ENCODE measurements around the gene OR2M4. TPM values are rescaled to one million over a fixed set of nuclear protein-coding genes. Genes with fewer than 3 reads are reported as not detected.
A peak's percentile ranks its signal among the peaks of the same experiment; 100 is the strongest.

Gene OR2M4
- total and polyA plus RNA-seq, 10 of the 15 experiments (the other 5 are each of a cell fraction or from before 2014, with no cell fraction given) = not detected

DNA sequence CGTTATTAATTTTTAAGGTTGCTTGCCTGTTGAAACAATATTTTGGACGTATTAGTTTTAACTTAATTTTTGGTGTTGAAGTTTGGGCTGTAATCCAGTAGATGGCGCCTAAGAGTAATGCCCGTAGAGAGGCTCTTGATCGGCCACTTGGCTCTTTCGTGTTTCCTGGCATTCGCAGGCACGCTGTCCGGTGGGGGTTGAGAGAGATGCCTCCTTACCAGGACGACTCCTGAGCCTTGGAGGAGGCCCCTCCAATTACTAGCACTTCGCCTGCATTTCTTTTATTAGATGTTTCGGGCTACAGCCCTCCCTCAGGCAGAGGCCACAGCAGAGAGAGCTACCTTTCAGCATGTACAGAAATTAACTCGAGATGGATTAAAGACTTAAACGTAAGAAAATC lies 12.0 kb downstream of the OR2M4 start (continued):
- no peak for TF ChIP-seq NR2C2 (IDR thresholded peaks at IDR 0.05; ENCODE audit: borderline replicate concordance, control insufficient read depth, insufficient read length, low read depth)
- no peak for TF ChIP-seq PAX8 (IDR thresholded peaks at IDR 0.05)
- TF ChIP-seq, protein P1, sequence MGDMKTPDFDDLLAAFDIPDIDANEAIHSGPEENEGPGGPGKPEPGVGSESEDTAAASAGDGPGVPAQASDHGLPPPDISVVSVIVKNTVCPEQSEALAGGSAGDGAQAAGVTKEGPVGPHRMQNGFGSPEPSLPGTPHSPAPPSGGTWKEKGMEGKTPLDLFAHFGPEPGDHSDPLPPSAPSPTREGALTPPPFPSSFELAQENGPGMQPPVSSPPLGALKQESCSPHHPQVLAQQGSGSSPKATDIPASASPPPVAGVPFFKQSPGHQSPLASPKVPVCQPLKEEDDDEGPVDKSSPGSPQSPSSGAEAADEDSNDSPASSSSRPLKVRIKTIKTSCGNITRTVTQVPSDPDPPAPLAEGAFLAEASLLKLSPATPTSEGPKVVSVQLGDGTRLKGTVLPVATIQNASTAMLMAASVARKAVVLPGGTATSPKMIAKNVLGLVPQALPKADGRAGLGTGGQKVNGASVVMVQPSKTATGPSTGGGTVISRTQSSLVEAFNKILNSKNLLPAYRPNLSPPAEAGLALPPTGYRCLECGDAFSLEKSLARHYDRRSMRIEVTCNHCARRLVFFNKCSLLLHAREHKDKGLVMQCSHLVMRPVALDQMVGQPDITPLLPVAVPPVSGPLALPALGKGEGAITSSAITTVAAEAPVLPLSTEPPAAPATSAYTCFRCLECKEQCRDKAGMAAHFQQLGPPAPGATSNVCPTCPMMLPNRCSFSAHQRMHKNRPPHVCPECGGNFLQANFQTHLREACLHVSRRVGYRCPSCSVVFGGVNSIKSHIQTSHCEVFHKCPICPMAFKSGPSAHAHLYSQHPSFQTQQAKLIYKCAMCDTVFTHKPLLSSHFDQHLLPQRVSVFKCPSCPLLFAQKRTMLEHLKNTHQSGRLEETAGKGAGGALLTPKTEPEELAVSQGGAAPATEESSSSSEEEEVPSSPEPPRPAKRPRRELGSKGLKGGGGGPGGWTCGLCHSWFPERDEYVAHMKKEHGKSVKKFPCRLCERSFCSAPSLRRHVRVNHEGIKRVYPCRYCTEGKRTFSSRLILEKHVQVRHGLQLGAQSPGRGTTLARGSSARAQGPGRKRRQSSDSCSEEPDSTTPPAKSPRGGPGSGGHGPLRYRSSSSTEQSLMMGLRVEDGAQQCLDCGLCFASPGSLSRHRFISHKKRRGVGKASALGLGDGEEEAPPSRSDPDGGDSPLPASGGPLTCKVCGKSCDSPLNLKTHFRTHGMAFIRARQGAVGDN (IDR thresholded peaks at IDR 0.05) = peak; percentile 59; the same call in 1 of the 2 replicates
- 0 out of 2 replicates have a peak, but pooled peaks have one; percentile 13 for TF ChIP-seq ATF7 (IDR thresholded peaks at IDR 0.05; ENCODE audit: low read depth)
- TF ChIP-seq BRCA1 (IDR thresholded peaks at IDR 0.05; ENCODE audit: low read depth, low read length) = no peak
- no peak for TF ChIP-seq DPF2 (IDR thresholded peaks at IDR 0.05)
- no peak for TF ChIP-seq ZNF622 (IDR thresholded peaks at IDR 0.05)
- no peak for TF ChIP-seq MYB (IDR thresholded peaks at IDR 0.05; ENCODE audit: borderline replicate concordance, low read depth, low read length)
- TF ChIP-seq CBX5 (IDR thresholded peaks at IDR 0.05; ENCODE audit: low read depth) = no peak
- TF ChIP-seq LARP7 (IDR thresholded peaks at IDR 0.05) = no peak
- no peak for TF ChIP-seq MTA2 (IDR thresholded peaks at IDR 0.05; ENCODE audit: low read depth)
- TF ChIP-seq, protein P2, sequence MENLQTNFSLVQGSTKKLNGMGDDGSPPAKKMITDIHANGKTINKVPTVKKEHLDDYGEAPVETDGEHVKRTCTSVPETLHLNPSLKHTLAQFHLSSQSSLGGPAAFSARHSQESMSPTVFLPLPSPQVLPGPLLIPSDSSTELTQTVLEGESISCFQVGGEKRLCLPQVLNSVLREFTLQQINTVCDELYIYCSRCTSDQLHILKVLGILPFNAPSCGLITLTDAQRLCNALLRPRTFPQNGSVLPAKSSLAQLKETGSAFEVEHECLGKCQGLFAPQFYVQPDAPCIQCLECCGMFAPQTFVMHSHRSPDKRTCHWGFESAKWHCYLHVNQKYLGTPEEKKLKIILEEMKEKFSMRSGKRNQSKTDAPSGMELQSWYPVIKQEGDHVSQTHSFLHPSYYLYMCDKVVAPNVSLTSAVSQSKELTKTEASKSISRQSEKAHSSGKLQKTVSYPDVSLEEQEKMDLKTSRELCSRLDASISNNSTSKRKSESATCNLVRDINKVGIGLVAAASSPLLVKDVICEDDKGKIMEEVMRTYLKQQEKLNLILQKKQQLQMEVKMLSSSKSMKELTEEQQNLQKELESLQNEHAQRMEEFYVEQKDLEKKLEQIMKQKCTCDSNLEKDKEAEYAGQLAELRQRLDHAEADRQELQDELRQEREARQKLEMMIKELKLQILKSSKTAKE (IDR thresholded peaks at IDR 0.05; ENCODE audit: low read depth, poor library complexity, severe bottlenecking) = peak; percentile 48
- no peak for TF ChIP-seq EP300 (IDR thresholded peaks at IDR 0.05; ENCODE audit: borderline replicate concordance in 1 of 2, control insufficient read depth in 1 of 2, low read depth in 2 of 2, low read length in 2 of 2)
- TF ChIP-seq IRF4 (IDR thresholded peaks at IDR 0.05; ENCODE audit: low read depth, low read length) = no peak
- TF ChIP-seq, protein P3, sequence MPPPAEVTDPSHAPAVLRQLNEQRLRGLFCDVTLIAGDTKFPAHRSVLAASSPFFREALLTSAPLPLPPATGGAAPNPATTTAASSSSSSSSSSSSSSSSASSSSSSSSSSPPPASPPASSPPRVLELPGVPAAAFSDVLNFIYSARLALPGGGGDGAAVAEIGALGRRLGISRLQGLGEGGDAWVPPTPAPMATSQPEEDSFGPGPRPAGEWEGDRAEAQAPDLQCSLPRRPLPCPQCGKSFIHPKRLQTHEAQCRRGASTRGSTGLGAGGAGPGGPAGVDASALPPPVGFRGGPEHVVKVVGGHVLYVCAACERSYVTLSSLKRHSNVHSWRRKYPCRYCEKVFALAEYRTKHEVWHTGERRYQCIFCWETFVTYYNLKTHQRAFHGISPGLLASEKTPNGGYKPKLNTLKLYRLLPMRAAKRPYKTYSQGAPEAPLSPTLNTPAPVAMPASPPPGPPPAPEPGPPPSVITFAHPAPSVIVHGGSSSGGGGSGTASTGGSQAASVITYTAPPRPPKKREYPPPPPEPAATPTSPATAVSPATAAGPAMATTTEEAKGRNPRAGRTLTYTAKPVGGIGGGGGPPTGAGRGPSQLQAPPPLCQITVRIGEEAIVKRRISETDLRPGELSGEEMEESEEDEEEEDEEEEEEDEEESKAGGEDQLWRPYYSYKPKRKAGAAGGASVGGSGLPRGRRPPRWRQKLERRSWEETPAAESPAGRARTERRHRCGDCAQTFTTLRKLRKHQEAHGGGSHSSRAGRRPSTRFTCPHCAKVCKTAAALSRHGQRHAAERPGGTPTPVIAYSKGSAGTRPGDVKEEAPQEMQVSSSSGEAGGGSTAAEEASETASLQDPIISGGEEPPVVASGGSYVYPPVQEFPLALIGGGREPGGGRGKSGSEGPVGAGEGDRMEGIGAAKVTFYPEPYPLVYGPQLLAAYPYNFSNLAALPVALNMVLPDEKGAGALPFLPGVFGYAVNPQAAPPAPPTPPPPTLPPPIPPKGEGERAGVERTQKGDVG (CRISPR knock-in tag; IDR thresholded peaks at IDR 0.05) = no peak
- TF ChIP-seq YY1 (IDR thresholded peaks at IDR 0.05; ENCODE audit: low read depth, low read length) = peak; percentile 50; the same call in 1 of the 2 replicates
- TF ChIP-seq, protein P4, sequence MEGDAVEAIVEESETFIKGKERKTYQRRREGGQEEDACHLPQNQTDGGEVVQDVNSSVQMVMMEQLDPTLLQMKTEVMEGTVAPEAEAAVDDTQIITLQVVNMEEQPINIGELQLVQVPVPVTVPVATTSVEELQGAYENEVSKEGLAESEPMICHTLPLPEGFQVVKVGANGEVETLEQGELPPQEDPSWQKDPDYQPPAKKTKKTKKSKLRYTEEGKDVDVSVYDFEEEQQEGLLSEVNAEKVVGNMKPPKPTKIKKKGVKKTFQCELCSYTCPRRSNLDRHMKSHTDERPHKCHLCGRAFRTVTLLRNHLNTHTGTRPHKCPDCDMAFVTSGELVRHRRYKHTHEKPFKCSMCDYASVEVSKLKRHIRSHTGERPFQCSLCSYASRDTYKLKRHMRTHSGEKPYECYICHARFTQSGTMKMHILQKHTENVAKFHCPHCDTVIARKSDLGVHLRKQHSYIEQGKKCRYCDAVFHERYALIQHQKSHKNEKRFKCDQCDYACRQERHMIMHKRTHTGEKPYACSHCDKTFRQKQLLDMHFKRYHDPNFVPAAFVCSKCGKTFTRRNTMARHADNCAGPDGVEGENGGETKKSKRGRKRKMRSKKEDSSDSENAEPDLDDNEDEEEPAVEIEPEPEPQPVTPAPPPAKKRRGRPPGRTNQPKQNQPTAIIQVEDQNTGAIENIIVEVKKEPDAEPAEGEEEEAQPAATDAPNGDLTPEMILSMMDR (IDR thresholded peaks at IDR 0.05 in 2 of 3, conservative IDR thresholded peaks at IDR 0.05 in 1 of 3; ENCODE audit: control insufficient read depth in 2 of 3, extremely low read depth in 1 of 3, insufficient read depth in 1 of 3, low read depth in 3 of 3, low read length in 3 of 3) = peak; percentile 75 to 83 (median 79)
- peak; percentile 87 for TF ChIP-seq RAD21 (IDR thresholded peaks at IDR 0.05; ENCODE audit: insufficient read depth, low read depth, low read length)
- TF ChIP-seq TARDBP (IDR thresholded peaks at IDR 0.05; ENCODE audit: borderline replicate concordance) = no peak
- no peak for TF ChIP-seq NFXL1 (IDR thresholded peaks at IDR 0.05; ENCODE audit: borderline replicate concordance)
